Loucy (cell line): Measurements from ENCODE around the gene AKNA.
"Not testable (repeated sequence)": the region's sequence is repeated elsewhere in the genome, so short reads cannot be mapped to it uniquely, and the experiment has no call there.

Source experiments
- H2AFZ ChIP-seq: fragments of 200-600 bp; sonication (generic); 2 replicates; pipeline ENCODE4 v1.6.0; 2016; ENCODE audit warnings: antibody characterized with exemption, mild to moderate bottlenecking, low read length, moderate library complexity
- H3F3A ChIP-seq: fragments of 200-600 bp; 2 replicates; pipeline ENCODE4 v1.6.0; 2016; ENCODE audit warnings: antibody characterized with exemption, low read depth, mild to moderate bottlenecking
- H3K27me3 ChIP-seq: fragments of 200-600 bp; sonication (generic); 2 replicates; pipeline ENCODE4 v1.6.1; 2014; ENCODE audit warnings: low read length, mild to moderate bottlenecking; ENCODE audit not compliant: insufficient read depth, poor library complexity, severe bottlenecking
- H3K36me3 ChIP-seq: fragments of 200-600 bp; sonication (generic); 2 replicates; pipeline ENCODE4 v1.6.1; 2016; ENCODE audit warnings: low read length; ENCODE audit not compliant: insufficient read depth
- H3K4me1 ChIP-seq: fragments of 200-600 bp; sonication (generic); 2 replicates; pipeline ENCODE4 v1.5.1; 2014; ENCODE audit warnings: low read length, mild to moderate bottlenecking; ENCODE audit not compliant: insufficient read depth, poor library complexity, severe bottlenecking
- H3K4me2 ChIP-seq: fragments of 200-600 bp; sonication (generic); 2 replicates; pipeline ENCODE4 v1.6.0; 2014; ENCODE audit warnings: antibody characterized with exemption, low read length, low read depth, mild to moderate bottlenecking; ENCODE audit not compliant: poor library complexity, severe bottlenecking
- H3K4me3 ChIP-seq: fragments of 200-600 bp; sonication (generic); 2 replicates; pipeline ENCODE4 v1.5.1; 2014; ENCODE audit warnings: low read length, mild to moderate bottlenecking, mixed read lengths; ENCODE audit not compliant: poor library complexity, severe bottlenecking
- H3K79me2 ChIP-seq: fragments of 200-600 bp; sonication (generic); 2 replicates; pipeline ENCODE4 v1.6.1; 2014; ENCODE audit warnings: low read length; ENCODE audit not compliant: insufficient read depth
- H3K9ac ChIP-seq: fragments of 200-600 bp; sonication (generic); 2 replicates; pipeline ENCODE4 v1.6.0; 2014; ENCODE audit warnings: mild to moderate bottlenecking, low read depth, low read length, moderate library complexity; ENCODE audit not compliant: poor library complexity, severe bottlenecking
- H3K9me2 ChIP-seq: fragments of 200-600 bp; sonication (generic); replicated peaks from 2 replicates; pipeline ENCODE4 v1.6.1; 2016; ENCODE audit warnings: low read depth, low read length, mixed read lengths
- H3K9me3 ChIP-seq: fragments of 200-600 bp; sonication (generic); 2 replicates; pipeline ENCODE4 v1.6.1; 2014; ENCODE audit warnings: mild to moderate bottlenecking, antibody characterized with exemption, low read length, low read depth; ENCODE audit not compliant: insufficient read depth
- H4K20me1 ChIP-seq: fragments of 200-600 bp; sonication (generic); 2 replicates; pipeline ENCODE4 v1.6.0; 2014; ENCODE audit warnings: antibody characterized with exemption, low read length, mild to moderate bottlenecking; ENCODE audit not compliant: insufficient read depth, poor library complexity, severe bottlenecking
- EZH2phosphoT487 ChIP-seq: fragments of 200-600 bp; IDR thresholded peaks from 2 replicates; pipeline ENCODE4 v1.6.1; 2018; ENCODE audit warnings: antibody characterized with exemption, mild to moderate bottlenecking, moderate library complexity, borderline replicate concordance
- TF ChIP-seq, protein P1 (sequence below): fragments of 200-600 bp; sonication (generic); conservative IDR thresholded peaks from 2 replicates; pipeline ENCODE4 v1.5.1; 2014; ENCODE audit warnings: mild to moderate bottlenecking, antibody characterized with exemption, low read length

AKNA gene

DNA sequence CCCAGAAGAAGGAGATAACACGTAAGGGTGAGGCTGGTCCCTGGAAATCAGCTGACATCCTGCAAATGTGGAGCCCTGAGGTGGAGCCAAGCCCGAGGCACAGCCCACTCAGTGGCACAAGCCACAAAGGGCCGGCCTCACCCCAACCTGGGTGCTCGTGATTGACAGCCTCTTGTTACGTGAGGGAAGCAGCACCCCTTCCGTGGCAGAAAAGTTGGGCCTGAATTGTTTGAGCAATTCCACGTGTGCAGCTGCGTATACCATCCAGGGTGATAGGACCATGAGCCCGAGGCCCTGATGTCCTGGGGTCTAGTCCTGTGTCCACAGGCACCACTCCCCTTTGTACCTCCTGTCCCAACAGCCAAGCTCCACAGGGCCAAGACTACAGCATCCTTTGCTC, 53.3 kb downstream of the AKNA start:
- Histone ChIP-seq H3K4me2 (no peak overlapping the region), H3K4me1 (no peaks in the 10 kb centered on the region), H3F3A (no peaks in the 10 kb centered on the region), H3K9ac (no peak overlapping the region), H3K4me3 (no peak overlapping the region), H2AFZ (no peak overlapping the region), H4K20me1 (no peaks in the 10 kb centered on the region), H3K9me2 (no peaks in the 10 kb centered on the region), H3K9me3 (no peaks in the 10 kb centered on the region), H3K36me3 (peaks cover 43% of the 10 kb centered on the region; the same call in 1 of the 2 replicates), H3K79me2 (no peaks in the 10 kb centered on the region), H3K27me3 (no peaks in the 10 kb centered on the region)
- no peak for TF ChIP-seq EZH2phosphoT487
- TF ChIP-seq, protein P1, sequence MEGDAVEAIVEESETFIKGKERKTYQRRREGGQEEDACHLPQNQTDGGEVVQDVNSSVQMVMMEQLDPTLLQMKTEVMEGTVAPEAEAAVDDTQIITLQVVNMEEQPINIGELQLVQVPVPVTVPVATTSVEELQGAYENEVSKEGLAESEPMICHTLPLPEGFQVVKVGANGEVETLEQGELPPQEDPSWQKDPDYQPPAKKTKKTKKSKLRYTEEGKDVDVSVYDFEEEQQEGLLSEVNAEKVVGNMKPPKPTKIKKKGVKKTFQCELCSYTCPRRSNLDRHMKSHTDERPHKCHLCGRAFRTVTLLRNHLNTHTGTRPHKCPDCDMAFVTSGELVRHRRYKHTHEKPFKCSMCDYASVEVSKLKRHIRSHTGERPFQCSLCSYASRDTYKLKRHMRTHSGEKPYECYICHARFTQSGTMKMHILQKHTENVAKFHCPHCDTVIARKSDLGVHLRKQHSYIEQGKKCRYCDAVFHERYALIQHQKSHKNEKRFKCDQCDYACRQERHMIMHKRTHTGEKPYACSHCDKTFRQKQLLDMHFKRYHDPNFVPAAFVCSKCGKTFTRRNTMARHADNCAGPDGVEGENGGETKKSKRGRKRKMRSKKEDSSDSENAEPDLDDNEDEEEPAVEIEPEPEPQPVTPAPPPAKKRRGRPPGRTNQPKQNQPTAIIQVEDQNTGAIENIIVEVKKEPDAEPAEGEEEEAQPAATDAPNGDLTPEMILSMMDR: no peak

DNA sequence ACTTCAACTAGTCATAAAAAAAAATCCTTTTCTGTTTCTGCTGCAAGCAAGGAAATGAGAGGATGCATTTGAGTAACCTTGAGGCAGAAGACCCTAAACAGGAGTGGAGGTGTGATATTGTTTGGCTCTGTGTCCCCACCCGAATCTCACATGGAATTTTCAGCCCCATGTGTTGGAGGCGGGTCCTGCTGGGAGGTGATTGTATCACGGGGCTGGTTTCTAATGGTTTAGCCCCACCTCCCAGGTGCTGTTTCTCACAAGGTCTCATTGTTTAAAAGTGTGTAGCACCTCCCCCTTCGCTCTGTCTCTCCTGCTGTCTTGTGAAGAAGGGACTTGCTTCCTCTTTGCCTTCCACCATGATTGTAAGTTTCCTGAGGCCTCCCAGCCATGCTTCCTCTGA, 54.1 kb downstream of the AKNA start:
- H3K9me3 ChIP-seq: not testable (repeated sequence)

DNA sequence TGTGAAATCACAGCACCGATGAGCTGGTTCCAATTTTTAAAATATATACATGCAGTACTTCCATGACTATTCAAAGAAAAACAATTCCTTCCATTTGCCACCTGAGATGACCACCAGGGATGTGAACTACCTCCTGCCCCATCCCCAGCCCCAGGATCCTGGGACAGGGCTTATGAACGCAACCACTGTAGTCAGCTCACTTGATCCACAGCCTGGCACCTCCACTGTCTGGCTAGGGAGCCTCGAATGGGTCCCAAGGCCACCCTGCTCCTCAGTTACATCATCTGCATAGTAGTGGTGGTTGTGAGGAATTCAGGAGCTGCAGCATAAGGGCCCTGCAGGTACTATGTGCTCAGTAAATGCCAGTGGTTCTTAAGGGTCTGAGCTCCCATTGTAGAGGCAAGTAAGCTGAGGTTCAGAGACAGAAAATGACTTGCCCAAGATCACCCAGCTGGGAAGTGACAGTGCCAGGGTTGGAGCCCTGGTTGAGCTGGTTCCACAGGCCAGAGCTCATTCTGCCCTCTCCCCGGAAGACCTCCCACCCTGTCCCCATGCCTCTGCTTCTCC, 55.2 kb downstream of the AKNA start:
- H2AFZ ChIP-seq, H3F3A ChIP-seq, H3K4me1 ChIP-seq, H3K4me2 ChIP-seq, H3K27me3 ChIP-seq, H3K9me3 ChIP-seq, H3K9ac ChIP-seq, H3K79me2 ChIP-seq, H4K20me1 ChIP-seq, H3K4me3 ChIP-seq, H3K9me2 ChIP-seq: not testable (repeated sequence)
- H3K36me3 ChIP-seq: peaks cover 26% of the 10 kb centered on the region; the same call in 1 of the 2 replicates

More for the DNA sequence above, 54.1 kb downstream of the AKNA start:
- H2AFZ ChIP-seq, H3F3A ChIP-seq, H3K27me3 ChIP-seq, H3K9ac ChIP-seq, H4K20me1 ChIP-seq, H3K4me3 ChIP-seq, H3K79me2 ChIP-seq, H3K4me1 ChIP-seq, H3K4me2 ChIP-seq, H3K9me2 ChIP-seq: not testable (repeated sequence)
- H3K36me3 ChIP-seq: peaks cover 37% of the 10 kb centered on the region; the same call in 1 of the 2 replicates

DNA sequence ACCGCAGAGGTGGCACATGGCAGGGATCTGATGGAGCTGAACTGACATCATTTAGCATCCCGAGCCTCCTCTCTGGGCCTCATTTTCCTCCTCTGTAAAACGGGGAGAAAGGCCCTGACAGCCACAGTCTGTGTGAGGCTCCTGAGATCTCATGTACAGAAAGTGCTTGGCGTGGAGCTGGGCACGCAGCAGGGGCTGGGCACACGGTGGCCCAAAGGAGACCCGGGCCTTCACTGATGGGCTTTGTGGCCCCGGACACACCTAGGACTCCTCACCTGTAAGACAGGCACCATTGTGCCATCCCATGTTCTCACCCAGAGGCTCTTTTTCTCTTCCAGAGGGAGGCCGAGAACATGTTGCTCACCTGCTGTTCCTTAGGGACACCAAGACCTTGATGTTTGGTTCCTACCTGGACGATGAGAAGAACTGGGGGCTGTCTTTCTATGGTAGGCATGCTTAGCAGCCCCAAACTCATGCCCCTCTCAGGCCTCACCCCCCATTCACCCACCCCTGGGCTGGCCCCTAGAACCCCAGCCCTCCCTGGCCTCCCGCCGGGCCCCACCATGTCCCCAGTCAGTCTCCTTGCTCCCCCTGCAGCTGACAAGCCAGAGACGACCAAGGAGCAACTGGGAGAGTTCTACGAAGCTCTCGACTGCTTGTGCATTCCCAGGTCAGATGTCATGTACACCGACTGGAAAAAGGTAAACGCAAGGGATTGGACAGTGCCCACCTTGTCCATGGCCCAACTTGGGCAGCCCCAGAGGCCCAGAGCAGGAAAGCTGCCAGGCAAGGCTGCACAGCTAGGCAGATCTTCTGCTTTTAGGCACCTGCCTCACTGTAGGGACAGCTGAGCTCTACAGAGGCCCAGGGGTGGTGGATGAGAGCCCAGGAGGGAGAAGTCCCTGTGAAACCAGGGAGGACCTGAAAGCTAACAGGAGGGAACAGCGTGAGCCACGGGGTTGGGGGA, 56.3 kb downstream of the AKNA start:
- H3K79me2 ChIP-seq, H3K9ac ChIP-seq, H3K4me1 ChIP-seq, H3F3A ChIP-seq, H3K27me3 ChIP-seq, H3K9me2 ChIP-seq, H3K4me3 ChIP-seq, H4K20me1 ChIP-seq, H2AFZ ChIP-seq, H3K4me2 ChIP-seq, H3K9me3 ChIP-seq: not testable (repeated sequence)
- peaks cover 18% of the 10 kb centered on the region; the same call in 1 of the 2 replicates for H3K36me3 ChIP-seq
